ENCODE data around the gene INMT.

DNA sequence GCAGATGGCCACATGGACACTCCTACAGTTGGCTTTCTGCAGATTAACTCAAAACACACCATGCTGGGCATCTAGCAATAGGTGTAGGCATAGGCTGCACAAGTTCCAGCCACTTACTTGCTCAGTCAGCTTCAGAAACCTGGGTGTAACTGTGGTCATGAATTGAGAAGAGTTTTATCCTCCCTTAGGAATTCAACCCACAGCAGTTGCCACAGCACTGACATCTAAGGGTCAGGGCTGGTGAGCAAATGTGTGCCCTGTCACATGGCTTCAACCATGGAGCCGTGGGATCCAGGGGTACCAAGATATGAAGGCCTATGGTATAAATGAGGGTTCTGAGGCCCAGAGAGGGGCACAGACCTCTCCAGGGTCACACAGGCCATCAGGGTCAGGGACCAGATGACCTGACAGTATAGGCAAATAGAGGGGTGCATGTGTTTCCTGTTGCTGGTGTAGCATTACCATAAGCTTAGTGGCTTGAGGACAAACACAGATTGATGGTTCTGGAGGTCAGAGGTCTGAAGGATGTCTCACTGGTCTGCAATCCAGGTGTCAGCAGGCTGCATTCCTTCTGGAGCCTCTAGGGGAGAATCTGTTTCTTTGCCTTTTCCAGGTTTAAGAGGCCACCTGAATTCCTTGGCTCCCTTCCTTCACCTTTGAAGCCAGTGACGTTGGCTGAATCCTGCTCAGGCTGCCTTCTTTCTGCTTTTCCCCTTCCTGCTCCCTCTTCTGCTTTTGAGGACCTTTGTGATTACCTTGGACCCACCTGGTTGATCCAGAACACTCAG, 43.4 kb downstream of the INMT start:
- TF ChIP-seq, protein P1, sequence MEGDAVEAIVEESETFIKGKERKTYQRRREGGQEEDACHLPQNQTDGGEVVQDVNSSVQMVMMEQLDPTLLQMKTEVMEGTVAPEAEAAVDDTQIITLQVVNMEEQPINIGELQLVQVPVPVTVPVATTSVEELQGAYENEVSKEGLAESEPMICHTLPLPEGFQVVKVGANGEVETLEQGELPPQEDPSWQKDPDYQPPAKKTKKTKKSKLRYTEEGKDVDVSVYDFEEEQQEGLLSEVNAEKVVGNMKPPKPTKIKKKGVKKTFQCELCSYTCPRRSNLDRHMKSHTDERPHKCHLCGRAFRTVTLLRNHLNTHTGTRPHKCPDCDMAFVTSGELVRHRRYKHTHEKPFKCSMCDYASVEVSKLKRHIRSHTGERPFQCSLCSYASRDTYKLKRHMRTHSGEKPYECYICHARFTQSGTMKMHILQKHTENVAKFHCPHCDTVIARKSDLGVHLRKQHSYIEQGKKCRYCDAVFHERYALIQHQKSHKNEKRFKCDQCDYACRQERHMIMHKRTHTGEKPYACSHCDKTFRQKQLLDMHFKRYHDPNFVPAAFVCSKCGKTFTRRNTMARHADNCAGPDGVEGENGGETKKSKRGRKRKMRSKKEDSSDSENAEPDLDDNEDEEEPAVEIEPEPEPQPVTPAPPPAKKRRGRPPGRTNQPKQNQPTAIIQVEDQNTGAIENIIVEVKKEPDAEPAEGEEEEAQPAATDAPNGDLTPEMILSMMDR (conservative IDR thresholded peaks at IDR 0.05; ENCODE audit: low read length), result no peak
- TF ChIP-seq EZH2phosphoT487 (IDR thresholded peaks at IDR 0.05; ENCODE audit: borderline replicate concordance), result no peak
